H1 (cell line): ENCODE data around the gene KCNQ1. TPM values are rescaled to one million over a fixed set of nuclear protein-coding genes. Genes with fewer than 3 reads are reported as not detected.
A peak's percentile ranks its signal among the peaks of the same experiment; 100 is the strongest.

ENCODE experiments used
- CTCF ChIA-PET: fragments of 300-600 bp; sonication (Branson Sonifier 250); formaldehyde crosslinking; loops from one replicate; lab custom pipeline; 2021; ENCODE audit not compliant: partially characterized antibody; lab: Charles Lee
- POLR2A ChIA-PET: fragments of 300-600 bp; sonication (Branson Sonifier 250); formaldehyde crosslinking; loops from one replicate; lab custom pipeline; 2021; ENCODE audit warnings: inconsistent platforms; ENCODE audit not compliant: partially characterized antibody; lab: Charles Lee
- DNase-seq, 2 experiments: peaks; one replicate each; pipeline versions ENCODE4 v3.0.0 to v3.0.0-alpha.2; 2010 to 2022; ENCODE audit warnings: low spot score in 2 of 2, low read depth in 1 of 2, mixed read lengths in 1 of 2
- FAIRE-seq: peaks from 2 replicates; lab custom pipeline; 2011; peaks lifted over from hg19 to GRCh38; lab: Jason Lieb, UNC
- H2AFZ ChIP-seq: 2 replicates; pipeline ENCODE4 v1.8.1; 2012; ENCODE audit warnings: low read length, inconsistent platforms
- H2AK5ac ChIP-seq: 2 replicates; pipeline ENCODE4 v1.6.1; 2013; ENCODE audit warnings: low read depth, low read length
- H2BK120ac ChIP-seq: replicated peaks from 2 replicates; pipeline ENCODE3; 2013; ENCODE audit warnings: low read depth, low read length, inconsistent platforms
- H2BK12ac ChIP-seq: 2 replicates; pipeline ENCODE4 v1.6.1; 2013; ENCODE audit warnings: low read depth, low read length
- H2BK15ac ChIP-seq: 2 replicates; pipeline ENCODE4 v1.6.1; 2013; ENCODE audit warnings: low read length
- H2BK20ac ChIP-seq: 2 replicates; pipeline ENCODE4 v1.6.1; 2013; ENCODE audit warnings: low read length
- H2BK5ac ChIP-seq: 2 replicates; pipeline ENCODE4 v1.6.1; 2013; ENCODE audit warnings: low read depth, low read length
- H3K14ac ChIP-seq: 2 replicates; pipeline ENCODE4 v1.6.1; 2013; ENCODE audit warnings: inconsistent platforms; ENCODE audit not compliant: insufficient read length
- H3K18ac ChIP-seq: 2 replicates; pipeline ENCODE4 v1.6.1; 2013; ENCODE audit warnings: low read length; ENCODE audit errors: extremely low read depth
- H3K23ac ChIP-seq: 2 replicates; pipeline ENCODE4 v1.6.1; 2013; ENCODE audit warnings: inconsistent platforms; ENCODE audit not compliant: insufficient read length
- H3K23me2 ChIP-seq: 2 replicates; pipeline ENCODE4 v1.6.1; 2013; ENCODE audit warnings: low read depth, low read length
- H3K27ac ChIP-seq: 2 replicates; pipeline ENCODE4 v1.6.1; 2011; ENCODE audit warnings: low read depth, low read length, inconsistent platforms
- H3K27me3 ChIP-seq, 4 experiments: replicated peaks in 1 of 4; 1 replicate in 1 of 4; 2 replicates in 3 of 4; pipeline versions ENCODE4 v1.6.1 to v1.8.1; 2011 to 2013; ENCODE audit warnings: low read length in 3 of 4, mild to moderate bottlenecking in 3 of 4, inconsistent platforms in 2 of 4, mixed read lengths in 2 of 4, moderate library complexity in 1 of 4; ENCODE audit not compliant: control insufficient read depth in 3 of 4, insufficient read depth in 3 of 4; ENCODE audit errors: extremely low read depth in 1 of 4
- H3K36me3 ChIP-seq, 4 experiments: 2 replicates each; pipeline versions ENCODE4 v1.6.1 to v1.8.1; 2011 to 2013; ENCODE audit warnings: mild to moderate bottlenecking in 4 of 4, low read length in 3 of 4, moderate library complexity in 2 of 4, control low read depth in 1 of 4, inconsistent platforms in 1 of 4; ENCODE audit not compliant: insufficient read depth in 4 of 4, control insufficient read depth in 2 of 4
- H3K4ac ChIP-seq: replicated peaks from 2 replicates; pipeline ENCODE3; 2013; ENCODE audit warnings: low read length, low read depth, mixed read lengths, inconsistent platforms; ENCODE audit not compliant: insufficient read length
- H3K4me1 ChIP-seq, 4 experiments: replicated peaks in 1 of 4; 1 replicate in 1 of 4; 2 replicates in 3 of 4; pipeline versions ENCODE4 v1.6.1 to v1.8.1; 2011 to 2013; ENCODE audit warnings: low read length in 3 of 4, inconsistent platforms in 2 of 4, mixed read lengths in 1 of 4; ENCODE audit not compliant: insufficient read depth in 4 of 4, control insufficient read depth in 3 of 4
- H3K4me2 ChIP-seq, 2 experiments: 2 replicates each; pipeline versions ENCODE4 v1.6.1 to v1.8.1; 2011 to 2013; ENCODE audit warnings: low read depth in 2 of 2, low read length in 2 of 2, control low read depth in 1 of 2, inconsistent platforms in 1 of 2, mild to moderate bottlenecking in 1 of 2; ENCODE audit not compliant: insufficient read depth in 1 of 2
- H3K4me3 ChIP-seq, 4 experiments: fragments of 200-600, 300-600 bp in 1 of 4; sonication (generic), shearing (Covaris generic), sonication (Bioruptor Twin) in 1 of 4; 2 replicates each; pipeline versions ENCODE4 v1.5.1 to v1.8.1; 2011 to 2016; ENCODE audit warnings: low read length in 4 of 4, low read depth in 3 of 4, control low read depth in 2 of 4, inconsistent platforms in 2 of 4, mild to moderate bottlenecking in 2 of 4, mixed read lengths in 1 of 4, moderate library complexity in 1 of 4; ENCODE audit not compliant: insufficient read depth in 2 of 4; ENCODE audit errors: extremely low read depth in 1 of 4
- H3K56ac ChIP-seq: replicated peaks from 2 replicates; pipeline ENCODE3; 2013; ENCODE audit warnings: low read depth, mild to moderate bottlenecking, mixed read lengths, low read length, inconsistent platforms; ENCODE audit not compliant: insufficient read length
- H3K79me1 ChIP-seq: 2 replicates; pipeline ENCODE4 v1.6.1; 2013; ENCODE audit warnings: low read depth, low read length, control low read depth
- H3K79me2 ChIP-seq, 2 experiments: 2 replicates each; pipeline versions ENCODE4 v1.6.1 to v1.8.1; 2012 to 2013; ENCODE audit warnings: low read length in 2 of 2, mild to moderate bottlenecking in 2 of 2, inconsistent platforms in 1 of 2; ENCODE audit not compliant: insufficient read depth in 2 of 2, control insufficient read depth in 1 of 2
- H3K9ac ChIP-seq, 4 experiments: replicated peaks in 1 of 4; 1 replicate in 1 of 4; 2 replicates in 3 of 4; pipeline versions ENCODE4 v1.6.1 to v1.8.1; 2011 to 2013; ENCODE audit warnings: low read depth in 3 of 4, low read length in 3 of 4, control low read depth in 2 of 4, mild to moderate bottlenecking in 2 of 4, moderate library complexity in 2 of 4, inconsistent platforms in 1 of 4; ENCODE audit errors: extremely low read depth in 1 of 4
- H3K9me3 ChIP-seq, 2 experiments: 2 replicates each; pipeline versions ENCODE4 v1.6.1 to v1.8.1; 2012 to 2013; ENCODE audit warnings: mild to moderate bottlenecking in 2 of 2, moderate library complexity in 2 of 2, control low read depth in 1 of 2, inconsistent platforms in 1 of 2, low read depth in 1 of 2, low read length in 1 of 2, mixed read lengths in 1 of 2; ENCODE audit not compliant: insufficient read depth in 2 of 2
- H4K20me1 ChIP-seq, 2 experiments: replicated peaks in 1 of 2; 2 replicates each; pipeline versions ENCODE3 to v1.8.1; 2011 to 2013; ENCODE audit warnings: inconsistent platforms in 2 of 2, low read length in 2 of 2, mild to moderate bottlenecking in 1 of 2; ENCODE audit not compliant: insufficient read depth in 2 of 2, control insufficient read depth in 1 of 2
- H4K5ac ChIP-seq: 2 replicates; pipeline ENCODE4 v1.6.1; 2013; ENCODE audit warnings: low read length, low read depth, mixed read lengths, inconsistent platforms; ENCODE audit not compliant: insufficient read length
- H4K8ac ChIP-seq: 2 replicates; pipeline ENCODE4 v1.8.0; 2013; ENCODE audit warnings: mild to moderate bottlenecking, moderate library complexity, low read length, inconsistent platforms; ENCODE audit not compliant: insufficient read depth; ENCODE audit errors: extremely low read depth
- H4K91ac ChIP-seq: replicated peaks from 2 replicates; pipeline ENCODE3; 2013; ENCODE audit warnings: low read length, mixed read lengths, inconsistent platforms; ENCODE audit not compliant: insufficient read length
- MAFK ChIP-seq: IDR thresholded peaks from 2 replicates; pipeline ENCODE4 v1.6.1; 2012; ENCODE audit warnings: low read depth, mild to moderate bottlenecking, improper control_type of control experiment, low read length
- WGBS, 2 experiments: shearing (Covaris generic) in 1 of 2; methylation state at CpG; one replicate each; pipeline versions ENCODE4 v1.1.6 to v1.1.7; 2013 to 2015; ENCODE audit warnings: low lambda C conversion rate in 2 of 2, mixed read lengths in 2 of 2, inconsistent platforms in 1 of 2, low coverage in 1 of 2, missing lambda C conversion rate in 1 of 2; ENCODE audit not compliant: insufficient replicate concordance in 2 of 2, insufficient coverage in 1 of 2, insufficient read length in 1 of 2; ENCODE audit errors: extremely low coverage in 1 of 2, missing lambda C conversion rate in 1 of 2; 5-methylcytosine and 5-hydroxymethylcytosine counted together
- polyA plus RNA-seq, 7 experiments: library from polyadenylated mRNA; depleted of rRNA in 3 of 7; stranded (reverse) in 5 of 7; unstranded in 2 of 7; fragments of >200 nt in 5 of 7; fragments of 200-250 nt in 2 of 7; gene quantifications; 1 replicate in 5 of 7; 2 replicates in 1 of 7; 4 replicates in 1 of 7; pipeline versions ENCODE4 v1.2.1 to v1.2.3, GENCODE V29; 2011 to 2013; ENCODE audit warnings: missing spikeins in 2 of 7, mixed read lengths in 2 of 7
- total RNA-seq: library from RNA; stranded (reverse); fragmentation: NEBNext Ultra II Directional; extraction: Animal tissue kit (Norgen Biotek cat#: 25700); gene quantifications from 2 replicates; pipeline ENCODE4 v1.2.1, GENCODE V29; 2021
- TF ChIP-seq, protein P1 (sequence below), 3 experiments: IDR thresholded peaks; 1 replicate in 2 of 3; 2 replicates in 1 of 3; pipeline versions ENCODE4 v1.5.1 to v1.6.1; 2011; ENCODE audit warnings: low read length in 3 of 3, mild to moderate bottlenecking in 3 of 3, inconsistent platforms in 2 of 3, low read depth in 1 of 3, moderate library complexity in 1 of 3; ENCODE audit not compliant: insufficient read depth in 1 of 3; ENCODE audit errors: control extremely low read depth in 1 of 3

Gene KCNQ1
- total and polyA plus RNA-seq, 2 of the 8 experiments (the other 6 are each of a cell fraction or from before 2014, with no cell fraction given), result 1.9 to 2.0 TPM

DNA sequence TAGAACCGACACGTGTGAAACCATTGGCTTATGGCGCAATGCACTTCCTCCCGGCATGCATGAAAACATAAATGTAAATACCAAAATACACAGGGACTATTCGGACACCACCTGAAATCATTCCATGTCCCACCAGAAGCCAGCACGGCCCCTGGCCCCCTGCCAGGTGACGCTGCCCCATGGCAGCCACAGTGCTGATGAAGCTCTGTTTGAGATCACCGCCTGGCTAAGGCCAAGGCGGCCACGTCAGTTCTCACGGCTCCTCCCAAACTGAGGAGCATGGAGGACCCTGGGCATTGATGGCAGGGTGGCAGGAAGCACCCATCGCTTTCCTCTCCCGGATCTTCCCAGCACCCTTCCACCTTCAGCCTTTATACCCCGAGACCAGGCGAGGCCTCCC, 351.3 kb downstream of the KCNQ1 start:
- peak in 1 of 2 experiments; percentile 41 for DNase-seq
- H2BK15ac ChIP-seq, result no peak overlapping the region; the same call in 1 of the 2 replicates
- no peak overlapping the region for H3K23ac ChIP-seq
- H3K4me3 ChIP-seq, result no peak overlapping the region
- 98% methylated on average over 15 of the region's 15 CpGs; no CpG with 5 or more reads in 1 of the 2 experiments for WGBS, 2 experiments
- H3K79me2 ChIP-seq, result no peaks in the 10 kb centered on the region
- no peak overlapping the region; the same call in 1 of the 2 replicates for H3K18ac ChIP-seq
- H4K20me1 ChIP-seq, result no peaks in the 10 kb centered on the region
- no peak overlapping the region for H2BK20ac ChIP-seq
- H3K27ac ChIP-seq, result no peak overlapping the region
- no peak overlapping the region for H3K56ac ChIP-seq
- POLR2A ChIA-PET, result interaction anchor here (1.2 kb wide), 1 partner anchor 89 kb away, joined by 4 read pairs; no protein-coding TSS in a partner anchor
- H3K36me3 ChIP-seq, result no peaks in the 10 kb centered on the region
- H2BK5ac ChIP-seq, result no peak overlapping the region
- 0 out of 2 replicates have a peak overlapping the region, but pooled peaks have one; percentile 50 for H2BK12ac ChIP-seq
- peak overlapping the region; percentile 66; the same call in 1 of the 2 replicates for H4K8ac ChIP-seq
- TF ChIP-seq, protein P1, sequence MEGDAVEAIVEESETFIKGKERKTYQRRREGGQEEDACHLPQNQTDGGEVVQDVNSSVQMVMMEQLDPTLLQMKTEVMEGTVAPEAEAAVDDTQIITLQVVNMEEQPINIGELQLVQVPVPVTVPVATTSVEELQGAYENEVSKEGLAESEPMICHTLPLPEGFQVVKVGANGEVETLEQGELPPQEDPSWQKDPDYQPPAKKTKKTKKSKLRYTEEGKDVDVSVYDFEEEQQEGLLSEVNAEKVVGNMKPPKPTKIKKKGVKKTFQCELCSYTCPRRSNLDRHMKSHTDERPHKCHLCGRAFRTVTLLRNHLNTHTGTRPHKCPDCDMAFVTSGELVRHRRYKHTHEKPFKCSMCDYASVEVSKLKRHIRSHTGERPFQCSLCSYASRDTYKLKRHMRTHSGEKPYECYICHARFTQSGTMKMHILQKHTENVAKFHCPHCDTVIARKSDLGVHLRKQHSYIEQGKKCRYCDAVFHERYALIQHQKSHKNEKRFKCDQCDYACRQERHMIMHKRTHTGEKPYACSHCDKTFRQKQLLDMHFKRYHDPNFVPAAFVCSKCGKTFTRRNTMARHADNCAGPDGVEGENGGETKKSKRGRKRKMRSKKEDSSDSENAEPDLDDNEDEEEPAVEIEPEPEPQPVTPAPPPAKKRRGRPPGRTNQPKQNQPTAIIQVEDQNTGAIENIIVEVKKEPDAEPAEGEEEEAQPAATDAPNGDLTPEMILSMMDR (IDR thresholded peaks at IDR 0.05; ENCODE audit: control extremely low read depth in 1 of 3, insufficient read depth in 1 of 3, low read depth in 1 of 3, low read length in 3 of 3), result no peak
- TF ChIP-seq MAFK, result no peak
- no peak overlapping the region for H2AK5ac ChIP-seq
- H4K91ac ChIP-seq, result peak overlapping the region; percentile 54
- no peak overlapping the region for H3K4me2 ChIP-seq
- peaks cover 0 to 3% (median 2%) of the 10 kb centered on the region in 4 experiments; a peak in 2 of 7 replicates for H3K4me1 ChIP-seq
- H2AFZ ChIP-seq, result no peak overlapping the region
- FAIRE-seq, result no peak
- peaks cover 4% of the 10 kb centered on the region; the same call in 1 of the 2 replicates for H3K23me2 ChIP-seq
- CTCF ChIA-PET, result interaction anchor here (1.3 kb wide), 1 partner anchor 92 kb away, joined by 4 read pairs; no protein-coding TSS in a partner anchor
- H3K79me1 ChIP-seq, result no peaks in the 10 kb centered on the region
- H3K4ac ChIP-seq, result no peak overlapping the region
- H3K14ac ChIP-seq, result no peak overlapping the region
- H4K5ac ChIP-seq, result no peak overlapping the region
- no peak overlapping the region for H3K9ac ChIP-seq
- H3K9me3 ChIP-seq, result peaks cover 0 to 4% of the 10 kb centered on the region in 2 experiments; a peak in 1 of 4 replicates
- no peak overlapping the region for H2BK120ac ChIP-seq
- peaks cover 0 to 31% (median 18%) of the 10 kb centered on the region in 4 experiments; a peak in 5 of 7 replicates for H3K27me3 ChIP-seq
